ENCODE measurements around the gene TRIM2. TPM values are rescaled to one million over a fixed set of nuclear protein-coding genes. Genes with fewer than 3 reads are reported as not detected.

TRIM2 gene
- total RNA-seq, 6 donors from 2014 or later = 17.6 to 45.1 (median 30.2) TPM

DNA sequence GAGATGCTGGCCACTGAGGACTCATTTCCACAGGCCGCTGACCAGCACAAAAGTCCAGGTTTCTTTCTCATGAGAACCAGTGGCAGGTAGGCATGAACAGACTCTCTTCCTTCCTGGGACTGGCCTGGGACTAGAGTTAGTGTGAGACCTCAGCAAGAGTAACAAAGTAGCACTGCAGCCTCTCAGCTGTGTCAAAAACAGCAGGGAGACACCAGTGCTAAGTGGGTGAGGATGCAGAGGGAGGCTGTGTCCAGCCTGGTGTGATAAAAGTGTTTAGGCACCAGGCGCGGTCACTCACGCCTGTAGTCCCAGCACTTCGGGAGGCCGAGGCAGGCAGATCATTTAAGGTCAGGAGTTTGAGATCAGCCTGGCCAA, 42.9 kb downstream of the TRIM2 start:
- WGBS, 2 donors = 95 to 100% methylated on average over 6 of the region's 6 CpGs
- H3K4me1 ChIP-seq = peaks cover 7 to 24% (median 10%) of the 10 kb centered on the region in 4 donors

DNA sequence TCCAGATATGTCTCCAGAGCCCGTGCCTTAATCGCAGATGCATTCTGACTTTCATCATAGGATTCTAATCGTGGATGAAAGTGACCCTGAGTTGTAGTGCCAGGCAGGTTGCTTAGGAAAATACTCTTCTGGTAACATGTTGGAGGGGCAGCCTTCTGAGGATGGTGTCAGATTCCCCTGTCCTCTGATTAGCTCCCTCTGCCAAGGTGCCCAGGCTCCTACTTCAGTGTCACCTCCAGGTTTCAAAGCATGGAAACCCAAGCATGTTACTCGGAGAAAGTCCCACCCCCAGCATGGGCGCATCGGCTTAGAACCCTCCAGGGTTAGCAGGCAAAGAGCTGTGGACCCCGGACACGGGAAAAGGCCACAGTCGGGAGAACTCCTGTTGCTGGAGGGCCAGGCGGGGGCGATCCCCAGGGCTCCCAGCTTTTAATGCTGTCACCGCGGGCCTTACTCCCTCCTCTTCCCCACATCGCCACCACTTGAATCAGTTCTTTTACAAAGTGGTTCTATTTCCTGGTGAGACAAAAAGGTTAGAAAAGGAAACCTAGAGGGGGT, 44.5 kb downstream of the TRIM2 start:
- 15 to 20% methylated on average over 14 of the region's 14 CpGs for WGBS, 2 donors
- peaks cover 6 to 19% (median 8%) of the 10 kb centered on the region in 4 donors for H3K4me1 ChIP-seq
- H3K27me3 ChIP-seq = no peaks in the 10 kb centered on the region
- no peaks in the 10 kb centered on the region for H3K9me3 ChIP-seq
- H3K27ac ChIP-seq = peak overlapping the region; percentile 7 to 69 (median 56)
- TF ChIP-seq, protein P1, sequence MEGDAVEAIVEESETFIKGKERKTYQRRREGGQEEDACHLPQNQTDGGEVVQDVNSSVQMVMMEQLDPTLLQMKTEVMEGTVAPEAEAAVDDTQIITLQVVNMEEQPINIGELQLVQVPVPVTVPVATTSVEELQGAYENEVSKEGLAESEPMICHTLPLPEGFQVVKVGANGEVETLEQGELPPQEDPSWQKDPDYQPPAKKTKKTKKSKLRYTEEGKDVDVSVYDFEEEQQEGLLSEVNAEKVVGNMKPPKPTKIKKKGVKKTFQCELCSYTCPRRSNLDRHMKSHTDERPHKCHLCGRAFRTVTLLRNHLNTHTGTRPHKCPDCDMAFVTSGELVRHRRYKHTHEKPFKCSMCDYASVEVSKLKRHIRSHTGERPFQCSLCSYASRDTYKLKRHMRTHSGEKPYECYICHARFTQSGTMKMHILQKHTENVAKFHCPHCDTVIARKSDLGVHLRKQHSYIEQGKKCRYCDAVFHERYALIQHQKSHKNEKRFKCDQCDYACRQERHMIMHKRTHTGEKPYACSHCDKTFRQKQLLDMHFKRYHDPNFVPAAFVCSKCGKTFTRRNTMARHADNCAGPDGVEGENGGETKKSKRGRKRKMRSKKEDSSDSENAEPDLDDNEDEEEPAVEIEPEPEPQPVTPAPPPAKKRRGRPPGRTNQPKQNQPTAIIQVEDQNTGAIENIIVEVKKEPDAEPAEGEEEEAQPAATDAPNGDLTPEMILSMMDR (IDR thresholded peaks at IDR 0.05) = no peak
- TF ChIP-seq EP300 (IDR thresholded peaks at IDR 0.05) (no peak), POLR2A (IDR thresholded peaks at IDR 0.05) (no peak), POLR2AphosphoS5 (IDR thresholded peaks at IDR 0.05) (no peak)
- DNase-seq (no peak), ATAC-seq (ENCODE audit: low FRiP score in 2 of 2) (peak; percentile 4 to 53)
- peak overlapping the region; percentile 15 to 57 (median 52) for H3K4me3 ChIP-seq
- H3K36me3 ChIP-seq = no peaks in the 10 kb centered on the region

More for the DNA sequence above, 42.9 kb downstream of the TRIM2 start:
- no peaks in the 10 kb centered on the region for H3K9me3 ChIP-seq
- H3K27me3 ChIP-seq = no peaks in the 10 kb centered on the region
- H3K36me3 ChIP-seq = no peaks in the 10 kb centered on the region
- no peak overlapping the region for H3K27ac ChIP-seq
- no peak overlapping the region for H3K4me3 ChIP-seq
- ATAC-seq (ENCODE audit: low FRiP score in 2 of 2) = no peak
- TF ChIP-seq POLR2AphosphoS5 (IDR thresholded peaks at IDR 0.05) (no peak), POLR2A (IDR thresholded peaks at IDR 0.05) (no peak), EP300 (IDR thresholded peaks at IDR 0.05) (no peak)
- TF ChIP-seq, protein P1 (IDR thresholded peaks at IDR 0.05) = no peak
- DNase-seq = no peak

DNA sequence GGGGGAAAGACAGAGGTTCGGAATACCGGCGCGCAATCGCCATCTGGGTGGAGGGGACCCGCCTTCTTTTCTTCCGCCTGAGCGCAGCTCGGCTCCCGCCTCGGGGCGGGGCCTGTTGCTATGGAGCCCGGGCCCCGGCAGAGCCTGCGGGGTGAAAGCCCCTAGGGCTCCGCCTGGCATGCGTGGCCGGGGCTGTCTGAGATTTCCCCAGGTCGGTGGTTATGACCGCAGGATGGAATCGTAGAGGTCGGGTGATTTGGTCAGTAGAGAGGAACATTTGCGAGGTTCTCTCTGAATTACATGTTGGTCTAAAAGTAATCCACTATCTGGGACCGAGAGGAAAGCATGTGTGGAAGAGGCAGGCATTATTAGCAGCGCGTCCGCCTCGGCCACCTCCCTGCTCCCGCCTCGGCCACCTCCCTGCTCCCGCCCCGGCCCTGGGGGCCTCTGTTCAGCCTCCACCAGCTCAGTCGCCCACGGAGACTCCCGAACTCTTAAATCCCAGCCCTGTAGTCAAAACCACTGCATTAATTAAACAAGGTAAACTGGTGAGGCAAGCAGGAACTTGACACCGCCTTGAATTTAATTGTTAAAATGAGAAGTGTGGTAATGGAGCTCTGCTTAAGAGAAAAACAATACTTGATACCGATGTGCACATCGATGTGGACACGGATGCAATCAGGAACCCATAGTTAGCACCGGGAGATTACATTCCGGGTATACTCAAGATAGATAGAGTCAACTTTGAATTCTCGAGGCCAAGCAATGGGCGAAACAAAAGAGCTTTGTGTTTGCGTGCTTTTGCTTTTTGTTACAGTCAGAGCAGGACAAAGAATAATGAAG, 45.2 kb downstream of the TRIM2 start:
- peak overlapping the region; percentile 7 to 69 (median 56) for H3K27ac ChIP-seq
- peaks cover 6 to 19% (median 8%) of the 10 kb centered on the region in 4 donors for H3K4me1 ChIP-seq
- H3K4me3 ChIP-seq = peak overlapping the region; percentile 15 to 57 (median 52)
- no peak for TF ChIP-seq EP300 (IDR thresholded peaks at IDR 0.05)
- TF ChIP-seq POLR2AphosphoS5 (IDR thresholded peaks at IDR 0.05) = no peak
- TF ChIP-seq, protein P1 (IDR thresholded peaks at IDR 0.05) = no peak
- TF ChIP-seq POLR2A (IDR thresholded peaks at IDR 0.05) = no peak
- 10 to 13% methylated on average over 31 to 44 of the region's 44 CpGs for WGBS, 2 donors
- ATAC-seq (ENCODE audit: low FRiP score in 2 of 2) (peak; percentile 91 to 98), DNase-seq (peak; percentile 69 to 96)
- no peaks in the 10 kb centered on the region for H3K27me3 ChIP-seq
- H3K9me3 ChIP-seq = no peaks in the 10 kb centered on the region
- no peaks in the 10 kb centered on the region for H3K36me3 ChIP-seq

DNA sequence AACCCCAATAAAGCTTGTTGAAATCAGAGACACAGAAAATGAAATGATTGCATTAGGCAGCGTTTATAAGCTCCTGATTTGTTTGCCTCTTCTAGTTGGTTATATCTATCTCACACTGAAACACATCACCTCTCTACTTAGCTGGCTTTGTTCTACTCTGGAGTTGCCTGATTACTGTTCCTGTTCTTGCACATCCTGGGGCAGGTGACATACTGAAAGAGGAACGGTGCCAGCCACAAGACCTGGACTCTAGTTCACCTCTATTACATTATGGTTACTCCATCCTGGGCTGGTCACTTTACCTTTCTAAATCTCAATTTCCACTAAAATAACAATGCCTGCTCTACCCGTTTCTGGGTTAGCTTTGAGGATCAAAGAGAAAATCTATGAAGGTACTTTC, 47.9 kb downstream of the TRIM2 start:
- H3K4me3 ChIP-seq = no peak overlapping the region
- ATAC-seq (ENCODE audit: low FRiP score in 2 of 2) (no peak), DNase-seq (no peak)
- WGBS, 2 donors = 76 to 87% methylated on average over 3 of the region's 3 CpGs
- no peaks in the 10 kb centered on the region for H3K27me3 ChIP-seq
- H3K9me3 ChIP-seq = no peaks in the 10 kb centered on the region
- no peaks in the 10 kb centered on the region for H3K36me3 ChIP-seq
- peaks cover 6 to 19% (median 8%) of the 10 kb centered on the region in 4 donors for H3K4me1 ChIP-seq
- TF ChIP-seq, protein P1 (IDR thresholded peaks at IDR 0.05) = no peak
- no peak for TF ChIP-seq EP300 (IDR thresholded peaks at IDR 0.05)
- no peak for TF ChIP-seq POLR2AphosphoS5 (IDR thresholded peaks at IDR 0.05)
- TF ChIP-seq POLR2A (IDR thresholded peaks at IDR 0.05) = no peak
- no peak overlapping the region for H3K27ac ChIP-seq

Data from upper lobe of left lung (tissue), 6 donors.